Measurements from ENCODE around the gene FLNB.

DNA sequence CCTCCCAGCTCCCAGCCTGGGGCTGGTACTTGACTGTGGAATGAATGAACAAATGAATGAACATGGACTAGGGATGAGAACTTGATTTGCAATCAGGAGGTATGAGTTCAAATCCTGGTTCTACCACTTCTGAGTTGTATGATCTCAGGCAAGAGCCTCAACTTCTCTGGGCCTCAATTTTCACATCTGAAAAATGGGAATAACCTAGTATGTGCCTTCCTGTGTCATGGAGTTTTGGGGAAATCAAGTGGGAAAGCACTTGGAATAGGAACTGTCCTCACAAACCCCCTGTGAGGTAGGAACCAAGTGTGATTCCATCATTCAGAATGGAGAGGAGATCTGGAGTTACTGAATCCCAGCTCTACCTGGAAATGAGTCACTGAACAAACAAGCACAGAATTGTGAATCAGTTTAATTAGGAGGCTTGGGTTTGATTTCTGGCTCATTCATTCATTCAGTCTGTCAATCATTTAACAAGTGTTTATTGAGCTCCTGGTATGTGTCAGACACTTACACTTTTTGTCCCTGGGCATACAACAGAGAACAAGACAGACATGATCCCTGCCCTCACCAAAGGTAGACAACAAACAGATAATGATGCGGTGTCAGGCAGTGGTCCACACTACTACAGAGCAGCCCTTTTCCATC, 172.8 kb downstream of the FLNB start:
- TF ChIP-seq CTCF (IDR thresholded peaks at IDR 0.05) (no peak), EP300 (IDR thresholded peaks at IDR 0.05) (no peak)
